Activated naive CD8-positive, alpha-beta T cell treated with anti-CD3 and anti-CD28 coated beads for 36 hours (primary cell): Measurements from ENCODE around the gene SYT2. TPM values are rescaled to one million over a fixed set of nuclear protein-coding genes. Genes with fewer than 3 reads are reported as not detected.
"Not testable (repeated sequence)": the region's sequence is repeated elsewhere in the genome, so short reads cannot be mapped to it uniquely, and the experiment has no call there.

Source experiments
- DNase-seq: peaks from one replicate; pipeline ENCODE4 v3.0.0; 2021
- H3K27ac Mint-ChIP-seq: one replicate; pipeline ENCODE4 v1.8.0; 2022; ENCODE audit warnings: mild to moderate bottlenecking, moderate library complexity, mixed read lengths
- H3K27me3 Mint-ChIP-seq: one replicate; pipeline ENCODE4 v1.8.0; 2022; ENCODE audit warnings: mild to moderate bottlenecking, mixed read lengths
- H3K36me3 Mint-ChIP-seq: one replicate; pipeline ENCODE4 v1.8.0; 2021; ENCODE audit warnings: mild to moderate bottlenecking, mixed read lengths
- H3K4me1 Mint-ChIP-seq: one replicate; pipeline ENCODE4 v1.8.0; 2021; ENCODE audit warnings: mixed read lengths
- H3K4me3 Mint-ChIP-seq: one replicate; pipeline ENCODE4 v1.8.0; 2022; ENCODE audit warnings: mild to moderate bottlenecking, moderate library complexity, mixed read lengths
- H3K9me3 Mint-ChIP-seq: one replicate; pipeline ENCODE4 v1.8.0; 2022; ENCODE audit warnings: mixed read lengths
- total RNA-seq, 2 experiments: library from RNA; stranded (reverse); gene quantifications; one replicate each; pipeline ENCODE4 v1.2.3, GENCODE V29; 2021

The SYT2 gene
- total RNA-seq, 2 experiments from 2014 or later, result not detected

DNA sequence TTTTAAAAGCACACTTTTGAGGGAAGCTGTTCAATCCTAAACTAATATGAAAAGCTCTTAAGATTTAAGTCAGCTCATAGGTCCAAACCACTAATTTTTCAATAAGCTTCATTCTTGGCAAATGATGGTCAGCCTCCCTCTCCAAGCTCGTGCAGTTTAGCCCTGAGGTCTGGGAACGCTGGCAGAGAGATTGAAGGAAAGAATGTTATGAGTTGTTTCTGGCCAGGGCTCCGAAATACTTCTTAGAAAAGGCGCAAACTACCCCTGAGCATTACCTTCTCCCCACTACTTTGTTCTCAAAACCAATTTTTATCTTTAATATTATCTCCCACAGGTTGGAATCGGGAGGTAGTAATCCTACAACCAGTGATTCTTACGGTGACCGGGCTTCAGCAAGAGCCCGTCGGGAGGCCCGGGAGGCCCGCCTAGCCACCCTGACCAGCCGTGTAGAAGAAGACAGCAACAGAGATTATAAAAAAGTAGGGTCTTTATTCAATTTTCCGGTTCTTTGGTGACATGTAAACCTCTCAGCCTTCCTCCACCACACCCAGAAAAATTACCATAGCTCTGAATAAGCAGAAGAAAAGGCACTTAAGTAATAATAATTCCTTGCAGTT, 147.7 kb downstream of the SYT2 start:
- Mint-ChIP-seq H3K4me3 (no peak overlapping the region), H3K36me3 (peaks cover 1% of the 10 kb centered on the region), H3K9me3 (no peaks in the 10 kb centered on the region), H3K4me1 (peaks cover 17% of the 10 kb centered on the region), H3K27ac (no peak overlapping the region), H3K27me3 (no peaks in the 10 kb centered on the region)
- DNase-seq, result no peak

GRCh38 chr1:202561726-202562443, 148.4 kb downstream of the SYT2 start:
- no peaks in the 10 kb centered on the region for H3K9me3 Mint-ChIP-seq
- H3K36me3 Mint-ChIP-seq, result peaks cover 1% of the 10 kb centered on the region
- no peak for DNase-seq
- H3K4me1 Mint-ChIP-seq, result peaks cover 17% of the 10 kb centered on the region
- no peaks in the 10 kb centered on the region for H3K27me3 Mint-ChIP-seq
- no peak overlapping the region for H3K4me3 Mint-ChIP-seq
- H3K27ac Mint-ChIP-seq, result no peak overlapping the region

DNA sequence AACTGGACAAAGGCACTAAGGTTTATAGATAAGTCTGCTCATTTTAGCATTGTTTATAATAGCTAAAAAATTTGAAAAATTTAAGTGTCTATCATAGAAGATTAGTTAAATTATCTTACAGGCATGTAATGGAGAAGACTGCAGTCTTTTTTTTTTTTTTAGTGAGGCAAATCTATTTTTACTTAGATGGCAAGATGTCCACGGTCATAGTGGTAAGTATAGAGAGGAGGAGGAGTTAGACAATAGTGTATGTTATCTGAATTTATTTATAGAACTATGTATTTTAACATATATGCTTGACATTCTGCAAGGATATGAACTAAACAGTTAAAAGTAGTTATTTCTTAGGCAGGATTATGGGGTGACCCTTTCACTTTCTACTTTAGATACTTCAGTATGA, 149.0 kb downstream of the SYT2 start:
- H3K27ac Mint-ChIP-seq, result no peak overlapping the region
- no peaks in the 10 kb centered on the region for H3K9me3 Mint-ChIP-seq
- H3K4me1 Mint-ChIP-seq, result peaks cover 15% of the 10 kb centered on the region
- no peak overlapping the region for H3K4me3 Mint-ChIP-seq
- H3K27me3 Mint-ChIP-seq, result no peaks in the 10 kb centered on the region
- peaks cover 1% of the 10 kb centered on the region for H3K36me3 Mint-ChIP-seq
- no peak for DNase-seq

- not testable (repeated sequence) for DNase-seq, H3K9me3 Mint-ChIP-seq, H3K27ac Mint-ChIP-seq, H3K27me3 Mint-ChIP-seq, H3K4me3 Mint-ChIP-seq, H3K36me3 Mint-ChIP-seq
- peaks cover 11% of the 10 kb centered on the region for H3K4me1 Mint-ChIP-seq
Observed at GRCh38 chr1:202557662-202558061, 152.6 kb downstream of the SYT2 start.

- H3K4me3 Mint-ChIP-seq, H3K27ac Mint-ChIP-seq, H3K36me3 Mint-ChIP-seq, H3K9me3 Mint-ChIP-seq, H3K27me3 Mint-ChIP-seq, DNase-seq, H3K4me1 Mint-ChIP-seq: not testable (repeated sequence)
Observed at GRCh38 chr1:202556037-202556436, 154.2 kb downstream of the SYT2 start.

GRCh38 chr1:202554619-202555018, 155.6 kb downstream of the SYT2 start:
- not testable (repeated sequence) for H3K27me3 Mint-ChIP-seq, H3K4me1 Mint-ChIP-seq, H3K36me3 Mint-ChIP-seq, DNase-seq, H3K9me3 Mint-ChIP-seq, H3K27ac Mint-ChIP-seq, H3K4me3 Mint-ChIP-seq

GRCh38 chr1:202553560-202554038, 156.7 kb downstream of the SYT2 start:
- H3K4me1 Mint-ChIP-seq, result peaks cover 5% of the 10 kb centered on the region
- H3K4me3 Mint-ChIP-seq, result no peak overlapping the region
- no peaks in the 10 kb centered on the region for H3K36me3 Mint-ChIP-seq
- no peaks in the 10 kb centered on the region for H3K27me3 Mint-ChIP-seq
- H3K9me3 Mint-ChIP-seq, result no peaks in the 10 kb centered on the region
- DNase-seq, result no peak
- H3K27ac Mint-ChIP-seq, result no peak overlapping the region

DNA sequence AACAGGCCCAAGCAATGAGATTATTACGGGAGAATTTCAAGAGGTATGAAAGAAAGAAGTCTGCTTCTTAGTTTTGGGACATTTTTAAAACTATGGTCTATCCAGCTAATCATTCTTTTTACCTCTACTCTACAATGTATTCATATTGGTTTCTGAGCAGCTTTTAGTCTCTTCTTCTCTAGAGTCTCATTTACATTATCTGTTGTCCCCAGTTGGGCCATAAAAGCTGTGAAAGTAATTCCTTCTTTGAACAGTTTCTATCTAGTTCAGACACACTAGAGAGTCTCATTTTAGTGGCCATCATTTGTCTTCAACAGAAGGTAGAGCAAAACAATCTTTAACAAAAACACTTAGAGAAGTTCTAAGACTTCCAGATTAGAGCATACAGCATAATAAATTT, 157.2 kb downstream of the SYT2 start:
- not testable (repeated sequence) for H3K4me3 Mint-ChIP-seq, H3K9me3 Mint-ChIP-seq, H3K4me1 Mint-ChIP-seq, H3K27ac Mint-ChIP-seq, H3K27me3 Mint-ChIP-seq, H3K36me3 Mint-ChIP-seq, DNase-seq

DNA sequence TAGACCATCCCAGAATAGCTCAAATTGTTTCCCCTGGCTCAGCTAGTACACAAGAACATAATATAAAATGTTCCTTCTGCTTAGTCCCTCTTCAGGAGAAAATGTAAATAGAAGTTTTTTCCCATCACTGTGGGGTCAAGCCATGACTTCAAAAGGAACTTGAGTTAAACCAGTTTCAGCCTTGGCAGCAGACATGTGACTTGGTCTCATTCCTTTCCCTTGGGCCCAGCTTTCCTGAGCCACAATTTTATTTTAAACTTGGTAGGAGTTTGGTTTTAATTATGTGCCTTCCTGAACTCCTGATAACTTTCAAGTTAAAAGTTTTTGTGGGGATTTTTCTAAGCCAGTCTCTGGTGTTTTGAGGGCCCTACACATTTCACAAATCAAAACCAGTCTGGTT, 157.6 kb downstream of the SYT2 start:
- not testable (repeated sequence) for H3K27ac Mint-ChIP-seq, H3K36me3 Mint-ChIP-seq, H3K27me3 Mint-ChIP-seq, H3K9me3 Mint-ChIP-seq, H3K4me1 Mint-ChIP-seq, DNase-seq, H3K4me3 Mint-ChIP-seq

DNA sequence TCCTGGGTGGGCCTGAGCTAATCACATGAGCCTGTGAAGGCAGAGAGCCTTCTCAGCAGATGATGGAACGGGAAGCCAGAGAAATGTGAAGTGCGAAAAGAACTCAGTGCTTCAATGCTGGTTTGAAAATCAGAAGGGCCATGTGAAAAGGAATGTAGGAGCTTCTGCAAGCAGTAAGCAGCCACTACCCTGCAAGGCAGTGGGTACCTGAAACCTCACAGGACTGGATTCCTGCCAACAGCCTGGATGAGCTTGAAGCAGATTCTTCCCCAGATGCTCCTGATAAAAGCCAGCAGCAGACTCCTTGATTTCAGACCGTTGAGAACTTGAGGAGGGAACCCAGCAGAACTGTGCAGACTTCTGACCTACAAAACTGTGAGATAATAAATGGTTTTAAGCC, 158.6 kb downstream of the SYT2 start:
- Mint-ChIP-seq H3K27me3 (no peaks in the 10 kb centered on the region), H3K4me1 (peaks cover 11% of the 10 kb centered on the region), H3K9me3 (no peaks in the 10 kb centered on the region), H3K4me3 (no peak overlapping the region), H3K27ac (no peak overlapping the region), H3K36me3 (no peaks in the 10 kb centered on the region)
- no peak for DNase-seq

- peaks cover 15% of the 10 kb centered on the region for H3K4me1 Mint-ChIP-seq
- not testable (repeated sequence) for H3K27me3 Mint-ChIP-seq, H3K36me3 Mint-ChIP-seq, DNase-seq, H3K27ac Mint-ChIP-seq, H3K9me3 Mint-ChIP-seq, H3K4me3 Mint-ChIP-seq
Observed at GRCh38 chr1:202550088-202550487, 160.2 kb downstream of the SYT2 start.

DNA sequence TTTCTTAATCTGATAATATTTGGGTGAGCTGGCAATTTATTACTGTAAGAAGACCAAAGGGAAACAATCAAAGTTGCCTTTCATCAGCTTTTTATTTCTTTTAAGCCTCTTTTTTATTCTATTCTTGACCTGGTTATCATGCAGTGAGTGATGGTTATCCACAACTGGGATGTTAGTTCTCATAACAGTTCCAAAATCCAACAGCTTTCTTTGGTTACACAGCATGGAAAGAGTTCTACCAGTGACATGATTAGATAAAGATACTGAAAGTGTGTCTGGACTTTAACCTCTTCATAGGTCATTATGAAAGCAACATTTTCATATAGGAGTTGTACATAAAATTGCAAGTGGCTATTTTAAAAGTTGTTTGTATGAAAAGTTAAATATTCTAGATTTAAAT, 163.0 kb downstream of the SYT2 start:
- Mint-ChIP-seq H3K27ac (no peak overlapping the region), H3K27me3 (no peaks in the 10 kb centered on the region), H3K9me3 (no peaks in the 10 kb centered on the region), H3K36me3 (no peaks in the 10 kb centered on the region), H3K4me3 (no peak overlapping the region), H3K4me1 (peaks cover 10% of the 10 kb centered on the region)
- no peak for DNase-seq

- H3K36me3 Mint-ChIP-seq, H3K27me3 Mint-ChIP-seq, H3K4me1 Mint-ChIP-seq, DNase-seq, H3K9me3 Mint-ChIP-seq, H3K27ac Mint-ChIP-seq, H3K4me3 Mint-ChIP-seq: not testable (repeated sequence)
Observed at GRCh38 chr1:202546796-202547195, 163.5 kb downstream of the SYT2 start.

GRCh38 chr1:202546377-202546776, 163.9 kb downstream of the SYT2 start:
- DNase-seq, H3K27ac Mint-ChIP-seq, H3K4me1 Mint-ChIP-seq, H3K4me3 Mint-ChIP-seq, H3K36me3 Mint-ChIP-seq, H3K9me3 Mint-ChIP-seq, H3K27me3 Mint-ChIP-seq: not testable (repeated sequence)

DNA sequence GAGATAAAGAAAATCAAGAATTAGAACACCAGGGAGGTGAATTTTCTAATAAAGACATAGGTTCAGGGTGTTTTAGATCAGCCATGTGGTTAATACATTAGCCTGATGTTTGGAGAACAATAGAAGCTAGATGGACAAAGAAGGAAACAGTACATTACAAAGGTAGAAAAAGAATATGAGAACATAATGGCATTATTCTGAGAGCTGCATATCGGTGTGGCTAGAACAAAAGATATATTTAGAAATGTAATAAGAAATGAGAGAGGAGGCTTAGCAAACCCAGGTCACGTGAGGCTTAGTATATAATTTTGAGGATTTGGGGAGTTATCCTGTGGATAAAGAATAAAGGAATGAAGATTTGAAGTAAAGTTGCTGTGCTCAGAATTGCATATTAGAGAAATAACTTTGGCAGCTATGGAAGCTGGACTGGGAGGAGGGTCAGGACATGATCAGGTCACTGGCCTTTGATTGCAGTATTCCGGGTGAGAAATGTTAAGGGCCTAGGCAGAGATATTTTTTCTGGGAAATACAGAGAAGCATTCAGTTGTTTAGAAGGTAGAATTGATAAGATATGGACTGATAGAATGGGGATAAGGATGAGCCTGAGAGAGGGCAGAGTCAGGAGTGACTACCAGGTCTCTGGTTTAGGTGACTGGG, 164.5 kb downstream of the SYT2 start:
- not testable (repeated sequence) for H3K27me3 Mint-ChIP-seq, H3K4me1 Mint-ChIP-seq, H3K4me3 Mint-ChIP-seq, H3K9me3 Mint-ChIP-seq, H3K27ac Mint-ChIP-seq, H3K36me3 Mint-ChIP-seq, DNase-seq
